Fibroblast of upper back skin (primary cell): ENCODE results near the gene DOCK10.

Source experiments
- DNase-seq: peaks from one replicate; pipeline ENCODE4 v3.0.0-alpha.2; 2013

Gene DOCK10

GRCh38 chr2:224816816-224817215, 225.5 kb downstream of the DOCK10 start:
- DNase-seq: peak; percentile 83

- no peak for DNase-seq
These were observed 228.7 kb downstream of the DOCK10 start for GRCh38 chr2:224813578-224813977.

- DNase-seq: no peak
These were observed 234.9 kb downstream of the DOCK10 start for GRCh38 chr2:224807153-224807964.

GRCh38 chr2:224803930-224804329, 238.3 kb downstream of the DOCK10 start:
- no peak for DNase-seq

- peak; percentile 34 for DNase-seq
These were observed 239.9 kb downstream of the DOCK10 start for GRCh38 chr2:224802407-224802806.

GRCh38 chr2:224801360-224801759, 240.9 kb downstream of the DOCK10 start:
- DNase-seq: no peak

GRCh38 chr2:224799691-224800090, 242.6 kb downstream of the DOCK10 start:
- DNase-seq: no peak

- no peak for DNase-seq
These were observed 244.1 kb downstream of the DOCK10 start for GRCh38 chr2:224798180-224798579.

- DNase-seq: no peak
These were observed 245.5 kb downstream of the DOCK10 start for GRCh38 chr2:224796695-224797305.

- peak; percentile 73 for DNase-seq
These were observed 248.3 kb downstream of the DOCK10 start for GRCh38 chr2:224793946-224794345.

GRCh38 chr2:224786848-224787247, 255.4 kb downstream of the DOCK10 start:
- no peak for DNase-seq

- no peak for DNase-seq
These were observed 260.9 kb downstream of the DOCK10 start for GRCh38 chr2:224781400-224781799.

GRCh38 chr2:224780823-224781222, 261.4 kb downstream of the DOCK10 start:
- no peak for DNase-seq

- DNase-seq: no peak
These were observed 262.2 kb downstream of the DOCK10 start for GRCh38 chr2:224780106-224780505.

- DNase-seq: peak; percentile 73
These were observed 263.8 kb downstream of the DOCK10 start for GRCh38 chr2:224778474-224778877.

- no peak for DNase-seq
These were observed 264.7 kb downstream of the DOCK10 start for GRCh38 chr2:224777559-224777930.

GRCh38 chr2:224776795-224777558, 265.3 kb downstream of the DOCK10 start:
- no peak for DNase-seq

GRCh38 chr2:224775647-224776046, 266.6 kb downstream of the DOCK10 start:
- no peak for DNase-seq

- no peak for DNase-seq
These were observed 267.5 kb downstream of the DOCK10 start for GRCh38 chr2:224774735-224775134.

GRCh38 chr2:224772494-224772893, 269.8 kb downstream of the DOCK10 start:
- DNase-seq: no peak

GRCh38 chr2:224769489-224769888, 272.8 kb downstream of the DOCK10 start:
- no peak for DNase-seq

- no peak for DNase-seq
These were observed 277.6 kb downstream of the DOCK10 start for GRCh38 chr2:224764565-224765236.

- DNase-seq: no peak
These were observed 284.2 kb downstream of the DOCK10 start for GRCh38 chr2:224757934-224758548.
